K562 (cell line): Measurements from ENCODE around the gene SLC16A5. TPM values are rescaled to one million over a fixed set of nuclear protein-coding genes. Genes with fewer than 3 reads are reported as not detected.
A peak's percentile ranks its signal among the peaks of the same experiment; 100 is the strongest.

Experiments used
- BHLHE40 ChIP-seq: IDR thresholded peaks from 2 replicates; pipeline ENCODE4 v1.6.1; 2011; ENCODE audit warnings: low read length, improper control_type of control experiment
- BRF2 ChIP-seq: IDR thresholded peaks from 3 replicates; pipeline ENCODE4 v1.6.1; 2011; ENCODE audit warnings: borderline replicate concordance, mild to moderate bottlenecking; ENCODE audit not compliant: insufficient read length, insufficient read depth
- CHCHD3 ChIP-seq: fragments of 250-450 bp; sonication (Bioruptor Pico); IDR thresholded peaks from 2 replicates; pipeline ENCODE4 v2.1.2; 2022; ENCODE audit warnings: mild to moderate bottlenecking
- E2F1 ChIP-seq: sonication (generic); formaldehyde crosslinking; IDR thresholded peaks from 2 replicates; pipeline ENCODE4 v1.8.1; 2023; ENCODE audit warnings: mild to moderate bottlenecking, missing genetic modification reagents, moderate library complexity
- ELF2 ChIP-seq: fragments of 250-450 bp; sonication (Bioruptor Pico); IDR thresholded peaks from 2 replicates; pipeline ENCODE4 v1.5.0; 2021; ENCODE audit warnings: mild to moderate bottlenecking
- EP400 ChIP-seq: fragments of 450-650 bp; IDR thresholded peaks from 2 replicates; pipeline ENCODE4 v1.6.1; 2017; ENCODE audit warnings: antibody characterized with exemption, mild to moderate bottlenecking, moderate library complexity
- HDGF ChIP-seq: fragments of 450-650 bp; IDR thresholded peaks from 2 replicates; pipeline ENCODE4 v1.6.1; 2016
- KLF13 ChIP-seq: fragments of 450-650 bp; IDR thresholded peaks from 2 replicates; pipeline ENCODE4 v1.6.1; 2016; ENCODE audit warnings: missing genetic modification characterization, low read depth, mild to moderate bottlenecking, missing compliant biosample characterization, moderate library complexity, borderline replicate concordance
- KLF6 ChIP-seq: fragments of 250-450 bp; sonication (Bioruptor Pico); IDR thresholded peaks from 2 replicates; pipeline ENCODE4 v1.4.0; 2020; ENCODE audit warnings: mild to moderate bottlenecking, moderate library complexity, borderline replicate concordance
- LEF1 ChIP-seq: fragments of 450-650 bp; IDR thresholded peaks from 2 replicates; pipeline ENCODE4 v1.6.1; 2016; ENCODE audit warnings: mild to moderate bottlenecking
- MITF ChIP-seq: IDR thresholded peaks from 2 replicates; pipeline ENCODE4 v1.6.1; 2014; ENCODE audit warnings: antibody characterized with exemption
- NFIX ChIP-seq: fragments of 250-450 bp; sonication (Bioruptor Pico); IDR thresholded peaks from 2 replicates; pipeline ENCODE4 v1.4.0; 2020; ENCODE audit warnings: low read depth, mild to moderate bottlenecking, moderate library complexity
- PHB ChIP-seq: fragments of 250-450 bp; sonication (Bioruptor Pico); IDR thresholded peaks from 2 replicates; pipeline ENCODE4 v1.5.0; 2021
- PTRF ChIP-seq: fragments of 450-650 bp; IDR thresholded peaks from 2 replicates; pipeline ENCODE4 v1.6.1; 2016; ENCODE audit warnings: mild to moderate bottlenecking, missing genetic modification characterization, missing compliant biosample characterization
- PTTG1 ChIP-seq: fragments of 450-650 bp; IDR thresholded peaks from 2 replicates; pipeline ENCODE4 v1.6.1; 2016; ENCODE audit warnings: low read depth, mild to moderate bottlenecking, missing genetic modification characterization, missing compliant biosample characterization
- RBM22 ChIP-seq: fragments of 200-400 bp; formaldehyde crosslinking; IDR thresholded peaks from 2 replicates; pipeline ENCODE4 v1.6.1; 2018; ENCODE audit warnings: low read length, low read depth; ENCODE audit not compliant: poor library complexity, severe bottlenecking
- SRF ChIP-seq, 2 experiments: fragments of 250-450, 450-650 bp in 1 of 2; sonication (Bioruptor Pico) in 1 of 2; sonication (generic) in 1 of 2; formaldehyde crosslinking; IDR thresholded peaks; 2 replicates each; pipeline versions ENCODE4 v1.5.0 to v1.5.1; 2020 to 2022; ENCODE audit warnings: mild to moderate bottlenecking in 1 of 2, missing genetic modification reagents in 1 of 2
- THRAP3 ChIP-seq: fragments of 450-650 bp; IDR thresholded peaks from 2 replicates; pipeline ENCODE4 v1.6.1; 2016; ENCODE audit warnings: mild to moderate bottlenecking, inconsistent platforms, borderline replicate concordance
- ZBTB9 ChIP-seq: fragments of 450-650 bp; formaldehyde crosslinking; IDR thresholded peaks from 2 replicates; pipeline ENCODE4 v1.4.0; 2020; ENCODE audit warnings: mild to moderate bottlenecking, moderate library complexity
- ZFX ChIP-seq: sonication (generic); formaldehyde crosslinking; IDR thresholded peaks from 2 replicates; pipeline ENCODE4 v1.8.0; 2022; ENCODE audit warnings: mild to moderate bottlenecking, missing genetic modification reagents, moderate library complexity
- ZNF280A ChIP-seq: fragments of 450-650 bp; IDR thresholded peaks from 2 replicates; pipeline ENCODE4 v1.6.1; 2018; ENCODE audit warnings: mild to moderate bottlenecking, low read depth; ENCODE audit not compliant: partially characterized antibody
- ZNF316 ChIP-seq: fragments of 450-650 bp; IDR thresholded peaks from 2 replicates; pipeline ENCODE4 v1.6.1; 2016
- ZNF445 ChIP-seq: fragments of 250-450 bp; sonication (Bioruptor Pico); IDR thresholded peaks from 2 replicates; pipeline ENCODE4 v1.4.0; 2020; ENCODE audit warnings: low read depth, mild to moderate bottlenecking, moderate library complexity
- ZNF696 ChIP-seq: fragments of 250-450 bp; sonication (Bioruptor Pico); conservative IDR thresholded peaks from 2 replicates; pipeline ENCODE4 v1.4.0; 2020; ENCODE audit warnings: mild to moderate bottlenecking, moderate library complexity
- ZNF778 ChIP-seq: fragments of 450-650 bp; formaldehyde crosslinking; IDR thresholded peaks from 2 replicates; pipeline ENCODE4 v1.4.0; 2020; ENCODE audit warnings: mild to moderate bottlenecking, moderate library complexity
- polyA plus RNA-seq, 8 experiments: library from polyadenylated mRNA; depleted of rRNA in 4 of 8; stranded (reverse) in 5 of 8; unstranded in 3 of 8; fragments of >200 nt; fragmentation: Nextera tagmentation in 2 of 8; fragmentation: Illumina TruSeq in 1 of 8; extraction: Ambion mirVana in 2 of 8; extraction: Trizol in 1 of 8; gene quantifications; 2 replicates each; pipeline versions ENCODE4 v1.2.1 to v1.2.3, GENCODE V29; 2011 to 2014; ENCODE audit warnings: inconsistent platforms in 1 of 8, missing spikeins in 1 of 8
- total RNA-seq, 7 experiments: library from RNA; depleted of rRNA in 6 of 7; stranded (reverse); fragments of >200 nt in 6 of 7; fragmentation: Illumina TruSeq in 2 of 7; extraction: Trizol in 2 of 7; gene quantifications; 2 replicates each; pipeline versions ENCODE4 v1.2.1 to v1.2.3, GENCODE V29; 2011 to 2021; ENCODE audit warnings: low replicate concordance in 1 of 7

Gene SLC16A5
- total and polyA plus RNA-seq, 9 of the 15 experiments (the other 6 are each of a cell fraction or from before 2014, with no cell fraction given) = 0.06 to 2.6 (median 0.91) TPM

GRCh38 chr17:75102385-75102821 lies 14.6 kb downstream of the SLC16A5 start (continued):
- TF ChIP-seq PTRF (tag) = no peak
- no peak for TF ChIP-seq ZNF316
- no peak for TF ChIP-seq ZBTB9 (CRISPR knock-in tag)
- peak; percentile 41; the same call in 1 of the 2 replicates for TF ChIP-seq ZFX (CRISPR knock-in tag)
- no peak for TF ChIP-seq RBM22
- peak in 1 of 2 experiments; percentile 82; a peak in 2 of 4 replicates for TF ChIP-seq SRF (CRISPR knock-in tag; IDR thresholded peaks at IDR 0.05)
- TF ChIP-seq E2F1 = no peak
- TF ChIP-seq MITF = peak; percentile 72; the same call in 1 of the 2 replicates
- peak; percentile 98 for TF ChIP-seq BHLHE40
- TF ChIP-seq ZNF445 (CRISPR knock-in tag) = no peak
- TF ChIP-seq BRF2 = no peak
- TF ChIP-seq EP400 = no peak
- TF ChIP-seq KLF6 (CRISPR knock-in tag) = no peak
- TF ChIP-seq ZNF280A = no peak
- TF ChIP-seq NFIX (CRISPR knock-in tag) = no peak
- TF ChIP-seq THRAP3 = no peak
- no peak for TF ChIP-seq PHB (CRISPR knock-in tag)
- no peak for TF ChIP-seq CHCHD3 (CRISPR knock-in tag)
- no peak for TF ChIP-seq ELF2
- no peak for TF ChIP-seq PTTG1
- TF ChIP-seq LEF1 = peak; percentile 83; the same call in 1 of the 2 replicates
- no peak for TF ChIP-seq KLF13
- no peak for TF ChIP-seq ZNF696
- TF ChIP-seq ZNF778 (CRISPR knock-in tag) = no peak
- TF ChIP-seq HDGF = no peak
